GM12878 (cell line): ENCODE results near the gene NTF4. TPM values are rescaled to one million over a fixed set of nuclear protein-coding genes. Genes with fewer than 3 reads are reported as not detected.

ENCODE experiments used
- ATAC-seq: fragments of 200-7000 bp; cut with Tn5 transposase; 3 replicates; pipeline ENCODE4 v1.9.1; 2020; ENCODE audit warnings: mild to moderate bottlenecking, moderate library complexity
- BruUV-seq: library from RNA; stranded (reverse); fragments of 400-500 nt; replicated peaks from 2 replicates; lab custom pipeline; 2021; lab: Mats Ljungman, UMichigan
- CTCF ChIA-PET: fragments of 300-600 bp; sonication (Branson Sonifier 250); formaldehyde crosslinking; extraction: SDS; loops from one replicate; lab custom pipeline; 2021; ENCODE audit warnings: inconsistent platforms; lab: Yijun Ruan, JAX
- POLR2A ChIA-PET: fragments of 350-600 bp; formaldehyde crosslinking; extraction: SDS; loops from one replicate; lab custom pipeline; 2021; ENCODE audit warnings: inconsistent platforms; lab: Charles Lee
- RAD21 ChIA-PET: fragments of 300-600 bp; sonication (Branson Sonifier 250); formaldehyde crosslinking; loops from one replicate; lab custom pipeline; 2023; ENCODE audit warnings: antibody characterized with exemption; ENCODE audit not compliant: unreplicated experiment; lab: Charles Lee
- SMC1A ChIA-PET: fragments of 300-600 bp; sonication (Branson Sonifier 250); formaldehyde crosslinking; loops from one replicate; lab custom pipeline; 2023; ENCODE audit not compliant: unreplicated experiment, uncharacterized antibody; lab: Charles Lee
- DNase-seq: peaks from one replicate; pipeline ENCODE4 v3.0.0-alpha.2; 2011; ENCODE audit warnings: low read depth, low spot score
- FAIRE-seq: peaks from 3 replicates; lab custom pipeline; 2011; peaks lifted over from hg19 to GRCh38; lab: Jason Lieb, UNC
- H2AFZ ChIP-seq: 2 replicates; pipeline ENCODE4 v1.6.0; 2011; ENCODE audit warnings: low read depth, low read length, control low read depth; ENCODE audit not compliant: control insufficient read depth
- H3K27ac ChIP-seq: 2 replicates; pipeline ENCODE4 v1.5.1; 2011; ENCODE audit warnings: control low read depth; ENCODE audit not compliant: control insufficient read depth, insufficient read depth
- H3K27me3 ChIP-seq, 2 experiments: replicated peaks in 1 of 2; 2 replicates each; pipeline versions ENCODE4 v1.6.0 to v1.6.1; 2011; ENCODE audit warnings: low read length in 1 of 2; ENCODE audit not compliant: control insufficient read depth in 2 of 2, insufficient read depth in 2 of 2
- H3K36me3 ChIP-seq, 2 experiments: 2 replicates each; pipeline ENCODE4 v1.5.1; 2011; ENCODE audit warnings: low read length in 1 of 2; ENCODE audit not compliant: control insufficient read depth in 2 of 2, insufficient read depth in 2 of 2
- H3K4me1 ChIP-seq: 2 replicates; pipeline ENCODE4 v1.6.1; 2011; ENCODE audit warnings: mild to moderate bottlenecking, low read length, moderate library complexity, mixed read lengths; ENCODE audit not compliant: control insufficient read depth, insufficient read depth
- H3K4me2 ChIP-seq: 2 replicates; pipeline ENCODE4 v1.6.0; 2011; ENCODE audit warnings: control low read depth; ENCODE audit not compliant: control insufficient read depth, insufficient read depth
- H3K4me3 ChIP-seq: fragments of 200-600 bp; sonication (generic); 2 replicates; pipeline ENCODE4 v1.5.1; 2016
- H3K79me2 ChIP-seq: 2 replicates; pipeline ENCODE4 v1.6.0; 2011; ENCODE audit warnings: low read length; ENCODE audit not compliant: control insufficient read depth, insufficient read depth
- H3K9ac ChIP-seq: 2 replicates; pipeline ENCODE4 v1.8.0; 2011; ENCODE audit warnings: low read length, control low read depth, mixed read lengths; ENCODE audit not compliant: control insufficient read depth, insufficient read depth
- H3K9me3 ChIP-seq: replicated peaks from 3 replicates; pipeline ENCODE4 v1.5.1; 2011; ENCODE audit warnings: mild to moderate bottlenecking, low read length; ENCODE audit not compliant: control insufficient read depth, insufficient read depth
- H4K20me1 ChIP-seq: 2 replicates; pipeline ENCODE4 v1.6.0; 2011; ENCODE audit not compliant: control insufficient read depth, insufficient read depth
- EZH2 ChIP-seq: IDR thresholded peaks from 2 replicates; pipeline ENCODE4 v1.6.1; 2012; ENCODE audit warnings: low read depth, mild to moderate bottlenecking, control low read depth, inconsistent platforms, low read length, borderline replicate concordance; ENCODE audit not compliant: control insufficient read depth
- POLR2A ChIP-seq: IDR thresholded peaks from 2 replicates; pipeline ENCODE4 v1.6.1; 2011; ENCODE audit warnings: low read depth, mild to moderate bottlenecking, low read length
- POLR2AphosphoS2 ChIP-seq: IDR thresholded peaks from 2 replicates; pipeline ENCODE4 v1.6.1; 2011; ENCODE audit warnings: low read depth, mild to moderate bottlenecking, low read length, improper control_type of control experiment, moderate library complexity
- RFX5 ChIP-seq: IDR thresholded peaks from 2 replicates; pipeline ENCODE4 v1.6.1; 2011; ENCODE audit warnings: low read depth, low read length, improper control_type of control experiment
- SREBF1 ChIP-seq: IDR thresholded peaks from 2 replicates; pipeline ENCODE4 v1.6.1; 2012; ENCODE audit warnings: mild to moderate bottlenecking, low read length
- TARDBP ChIP-seq: IDR thresholded peaks from 2 replicates; pipeline ENCODE4 v1.6.1; 2016; ENCODE audit warnings: borderline replicate concordance
- YBX1 ChIP-seq: fragments of 450-650 bp; IDR thresholded peaks from 2 replicates; pipeline ENCODE4 v1.6.1; 2016; ENCODE audit warnings: antibody characterized with exemption
- ZNF24 ChIP-seq: fragments of 450-650 bp; IDR thresholded peaks from 2 replicates; pipeline ENCODE4 v1.6.1; 2017; ENCODE audit warnings: antibody characterized with exemption, mild to moderate bottlenecking
- ZZZ3 ChIP-seq: IDR thresholded peaks from 2 replicates; pipeline ENCODE4 v1.6.1; 2011; ENCODE audit warnings: low read depth; ENCODE audit not compliant: control insufficient read depth, insufficient read length
- WGBS: methylation state at CpG from one replicate; pipeline ENCODE4 v1.1.6; 2016; ENCODE audit warnings: low lambda C conversion rate; ENCODE audit not compliant: insufficient replicate concordance, insufficient coverage; ENCODE audit errors: missing lambda C conversion rate; 5-methylcytosine and 5-hydroxymethylcytosine counted together
- in situ Hi-C: fragments of 300-500 bp; cut with MboI; formaldehyde crosslinking; loops from 9 replicates; pipeline ENCODE4 v1.14.3; 2018; ENCODE audit warnings: mixed read lengths
- intact Hi-C: fragments of 100-400 bp; cut with micrococcal nuclease; formaldehyde crosslinking; loops from one replicate; pipeline ENCODE4 v1.14.2; 2022; ENCODE audit not compliant: unreplicated experiment
- polyA plus RNA-seq, 11 experiments: library from polyadenylated mRNA; depleted of rRNA in 4 of 11; unstranded in 6 of 11; stranded (reverse) in 5 of 11; fragments of >200 nt; fragmentation: Nextera tagmentation in 4 of 11; fragmentation: Illumina TruSeq in 1 of 11; extraction: Ambion mirVana in 4 of 11; extraction: Trizol in 1 of 11; gene quantifications; 1 replicate in 1 of 11; 2 replicates in 10 of 11; pipeline versions ENCODE4 v1.2.1 to v1.2.3, GENCODE V29; 2011 to 2016; ENCODE audit warnings: inconsistent platforms in 2 of 11, missing spikeins in 2 of 11, low read depth in 1 of 11
- total RNA-seq, 4 experiments: library from RNA; depleted of rRNA in 3 of 4; stranded (reverse); fragments of >200 nt in 3 of 4; fragmentation: Illumina TruSeq in 1 of 4; extraction: Trizol in 1 of 4; gene quantifications; 2 replicates each; pipeline versions ENCODE4 v1.2.1 to v1.2.3, GENCODE V29; 2013 to 2021
- TF ChIP-seq, protein P1 (sequence below): fragments of 450-650 bp; IDR thresholded peaks from 2 replicates; pipeline ENCODE4 v1.6.1; 2016; ENCODE audit warnings: mild to moderate bottlenecking, moderate library complexity, borderline replicate concordance
- TF ChIP-seq, protein P2 (sequence below): fragments of 450-650 bp; IDR thresholded peaks from 2 replicates; pipeline ENCODE4 v1.6.1; 2016; ENCODE audit warnings: mild to moderate bottlenecking
- TF ChIP-seq, protein P3 (sequence below): fragments of 450-650 bp; IDR thresholded peaks from 2 replicates; pipeline ENCODE4 v1.6.1; 2017; ENCODE audit warnings: mild to moderate bottlenecking, moderate library complexity
- TF ChIP-seq, protein P4 (sequence below): fragments of 150-350 bp; IDR thresholded peaks from 2 replicates; pipeline ENCODE4 v1.6.1; 2014; ENCODE audit warnings: mild to moderate bottlenecking, low read depth, low read length

Gene NTF4
- total and polyA plus RNA-seq, 10 of the 15 experiments (the other 5 are each of a cell fraction or from before 2014, with no cell fraction given): not detected

DNA sequence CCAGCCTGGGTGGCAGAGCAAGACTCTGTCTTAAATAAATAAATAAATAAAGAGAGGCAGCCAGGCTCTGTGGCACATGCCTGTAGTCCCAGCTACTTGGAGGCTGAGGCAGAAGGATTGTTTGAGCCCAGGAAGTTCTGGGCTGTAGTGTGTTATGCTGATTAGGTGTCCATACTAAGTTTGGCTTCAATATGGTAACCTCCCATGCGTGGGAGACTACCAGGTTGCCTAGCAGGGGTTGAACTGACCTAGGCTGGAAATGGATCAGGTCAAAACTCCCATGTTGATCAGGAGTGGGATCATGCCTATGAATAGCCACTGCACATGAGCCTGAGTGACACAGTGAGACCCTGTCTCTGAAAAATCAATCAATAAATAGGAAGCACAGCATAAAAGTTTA is 16.7 kb upstream of the NTF4 start:
- H3K4me3 ChIP-seq: no peak overlapping the region
- POLR2A ChIA-PET: no interaction called here
- CTCF ChIA-PET: interaction anchor here (1.4 kb wide), 1 partner anchor 26 kb away, joined by 4 read pairs; no protein-coding TSS in a partner anchor

More for the DNA sequence above, 16.7 kb upstream of the NTF4 start:
- Histone ChIP-seq H4K20me1 (no peaks in the 10 kb centered on the region), H3K27ac (no peak overlapping the region), H3K4me1 (no peaks in the 10 kb centered on the region), H3K9ac (no peak overlapping the region), H3K27me3 (no peaks in the 10 kb centered on the region), H3K36me3 (no peaks in the 10 kb centered on the region), H3K79me2 (peaks cover 11% of the 10 kb centered on the region), H3K9me3 (no peaks in the 10 kb centered on the region; the same call in 2 of the 3 replicates), H3K4me2 (no peak overlapping the region), H2AFZ (no peak overlapping the region)
- intact Hi-C loops: no loop called here
- ChIA-PET RAD21 (no interaction called here), SMC1A (no interaction called here)
- TF ChIP-seq YBX1 (no peak), SREBF1 (no peak), ZZZ3 (no peak), ZNF24 (no peak), RFX5 (no peak), EZH2 (no peak), POLR2A (no peak), TARDBP (no peak), POLR2AphosphoS2 (no peak)
- TF ChIP-seq, protein P1, sequence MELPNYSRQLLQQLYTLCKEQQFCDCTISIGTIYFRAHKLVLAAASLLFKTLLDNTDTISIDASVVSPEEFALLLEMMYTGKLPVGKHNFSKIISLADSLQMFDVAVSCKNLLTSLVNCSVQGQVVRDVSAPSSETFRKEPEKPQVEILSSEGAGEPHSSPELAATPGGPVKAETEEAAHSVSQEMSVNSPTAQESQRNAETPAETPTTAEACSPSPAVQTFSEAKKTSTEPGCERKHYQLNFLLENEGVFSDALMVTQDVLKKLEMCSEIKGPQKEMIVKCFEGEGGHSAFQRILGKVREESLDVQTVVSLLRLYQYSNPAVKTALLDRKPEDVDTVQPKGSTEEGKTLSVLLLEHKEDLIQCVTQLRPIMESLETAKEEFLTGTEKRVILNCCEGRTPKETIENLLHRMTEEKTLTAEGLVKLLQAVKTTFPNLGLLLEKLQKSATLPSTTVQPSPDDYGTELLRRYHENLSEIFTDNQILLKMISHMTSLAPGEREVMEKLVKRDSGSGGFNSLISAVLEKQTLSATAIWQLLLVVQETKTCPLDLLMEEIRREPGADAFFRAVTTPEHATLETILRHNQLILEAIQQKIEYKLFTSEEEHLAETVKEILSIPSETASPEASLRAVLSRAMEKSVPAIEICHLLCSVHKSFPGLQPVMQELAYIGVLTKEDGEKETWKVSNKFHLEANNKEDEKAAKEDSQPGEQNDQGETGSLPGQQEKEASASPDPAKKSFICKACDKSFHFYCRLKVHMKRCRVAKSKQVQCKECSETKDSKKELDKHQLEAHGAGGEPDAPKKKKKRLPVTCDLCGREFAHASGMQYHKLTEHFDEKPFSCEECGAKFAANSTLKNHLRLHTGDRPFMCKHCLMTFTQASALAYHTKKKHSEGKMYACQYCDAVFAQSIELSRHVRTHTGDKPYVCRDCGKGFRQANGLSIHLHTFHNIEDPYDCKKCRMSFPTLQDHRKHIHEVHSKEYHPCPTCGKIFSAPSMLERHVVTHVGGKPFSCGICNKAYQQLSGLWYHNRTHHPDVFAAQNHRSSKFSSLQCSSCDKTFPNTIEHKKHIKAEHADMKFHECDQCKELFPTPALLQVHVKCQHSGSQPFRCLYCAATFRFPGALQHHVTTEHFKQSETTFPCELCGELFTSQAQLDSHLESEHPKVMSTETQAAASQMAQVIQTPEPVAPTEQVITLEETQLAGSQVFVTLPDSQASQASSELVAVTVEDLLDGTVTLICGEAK: no peak
- TF ChIP-seq, protein P2, sequence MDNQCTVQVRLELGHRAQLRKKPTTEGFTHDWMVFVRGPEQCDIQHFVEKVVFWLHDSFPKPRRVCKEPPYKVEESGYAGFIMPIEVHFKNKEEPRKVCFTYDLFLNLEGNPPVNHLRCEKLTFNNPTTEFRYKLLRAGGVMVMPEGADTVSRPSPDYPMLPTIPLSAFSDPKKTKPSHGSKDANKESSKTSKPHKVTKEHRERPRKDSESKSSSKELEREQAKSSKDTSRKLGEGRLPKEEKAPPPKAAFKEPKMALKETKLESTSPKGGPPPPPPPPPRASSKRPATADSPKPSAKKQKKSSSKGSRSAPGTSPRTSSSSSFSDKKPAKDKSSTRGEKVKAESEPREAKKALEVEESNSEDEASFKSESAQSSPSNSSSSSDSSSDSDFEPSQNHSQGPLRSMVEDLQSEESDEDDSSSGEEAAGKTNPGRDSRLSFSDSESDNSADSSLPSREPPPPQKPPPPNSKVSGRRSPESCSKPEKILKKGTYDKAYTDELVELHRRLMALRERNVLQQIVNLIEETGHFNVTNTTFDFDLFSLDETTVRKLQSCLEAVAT: no peak
- TF ChIP-seq, protein P3, sequence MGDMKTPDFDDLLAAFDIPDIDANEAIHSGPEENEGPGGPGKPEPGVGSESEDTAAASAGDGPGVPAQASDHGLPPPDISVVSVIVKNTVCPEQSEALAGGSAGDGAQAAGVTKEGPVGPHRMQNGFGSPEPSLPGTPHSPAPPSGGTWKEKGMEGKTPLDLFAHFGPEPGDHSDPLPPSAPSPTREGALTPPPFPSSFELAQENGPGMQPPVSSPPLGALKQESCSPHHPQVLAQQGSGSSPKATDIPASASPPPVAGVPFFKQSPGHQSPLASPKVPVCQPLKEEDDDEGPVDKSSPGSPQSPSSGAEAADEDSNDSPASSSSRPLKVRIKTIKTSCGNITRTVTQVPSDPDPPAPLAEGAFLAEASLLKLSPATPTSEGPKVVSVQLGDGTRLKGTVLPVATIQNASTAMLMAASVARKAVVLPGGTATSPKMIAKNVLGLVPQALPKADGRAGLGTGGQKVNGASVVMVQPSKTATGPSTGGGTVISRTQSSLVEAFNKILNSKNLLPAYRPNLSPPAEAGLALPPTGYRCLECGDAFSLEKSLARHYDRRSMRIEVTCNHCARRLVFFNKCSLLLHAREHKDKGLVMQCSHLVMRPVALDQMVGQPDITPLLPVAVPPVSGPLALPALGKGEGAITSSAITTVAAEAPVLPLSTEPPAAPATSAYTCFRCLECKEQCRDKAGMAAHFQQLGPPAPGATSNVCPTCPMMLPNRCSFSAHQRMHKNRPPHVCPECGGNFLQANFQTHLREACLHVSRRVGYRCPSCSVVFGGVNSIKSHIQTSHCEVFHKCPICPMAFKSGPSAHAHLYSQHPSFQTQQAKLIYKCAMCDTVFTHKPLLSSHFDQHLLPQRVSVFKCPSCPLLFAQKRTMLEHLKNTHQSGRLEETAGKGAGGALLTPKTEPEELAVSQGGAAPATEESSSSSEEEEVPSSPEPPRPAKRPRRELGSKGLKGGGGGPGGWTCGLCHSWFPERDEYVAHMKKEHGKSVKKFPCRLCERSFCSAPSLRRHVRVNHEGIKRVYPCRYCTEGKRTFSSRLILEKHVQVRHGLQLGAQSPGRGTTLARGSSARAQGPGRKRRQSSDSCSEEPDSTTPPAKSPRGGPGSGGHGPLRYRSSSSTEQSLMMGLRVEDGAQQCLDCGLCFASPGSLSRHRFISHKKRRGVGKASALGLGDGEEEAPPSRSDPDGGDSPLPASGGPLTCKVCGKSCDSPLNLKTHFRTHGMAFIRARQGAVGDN: no peak
- TF ChIP-seq, protein P4, sequence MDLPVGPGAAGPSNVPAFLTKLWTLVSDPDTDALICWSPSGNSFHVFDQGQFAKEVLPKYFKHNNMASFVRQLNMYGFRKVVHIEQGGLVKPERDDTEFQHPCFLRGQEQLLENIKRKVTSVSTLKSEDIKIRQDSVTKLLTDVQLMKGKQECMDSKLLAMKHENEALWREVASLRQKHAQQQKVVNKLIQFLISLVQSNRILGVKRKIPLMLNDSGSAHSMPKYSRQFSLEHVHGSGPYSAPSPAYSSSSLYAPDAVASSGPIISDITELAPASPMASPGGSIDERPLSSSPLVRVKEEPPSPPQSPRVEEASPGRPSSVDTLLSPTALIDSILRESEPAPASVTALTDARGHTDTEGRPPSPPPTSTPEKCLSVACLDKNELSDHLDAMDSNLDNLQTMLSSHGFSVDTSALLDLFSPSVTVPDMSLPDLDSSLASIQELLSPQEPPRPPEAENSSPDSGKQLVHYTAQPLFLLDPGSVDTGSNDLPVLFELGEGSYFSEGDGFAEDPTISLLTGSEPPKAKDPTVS: no peak
- in situ Hi-C loops: no loop called here
- no TSS peak for BruUV-seq
- no peak for DNase-seq
- ATAC-seq: no peak
- FAIRE-seq: no peak
- 0% methylated on average over 1 of the region's 1 CpG for WGBS
